BLaER1 (cell line): ENCODE measurements around the gene ADAMTS16.

Source experiments
- H3K27ac ChIP-seq: shearing (Covaris generic); formaldehyde crosslinking; 2 replicates; pipeline ENCODE4 v1.8.1; 2022
- H3K27me3 ChIP-seq: shearing (Covaris generic); formaldehyde crosslinking; 2 replicates; pipeline ENCODE4 v1.8.1; 2022
- H3K36me3 ChIP-seq: shearing (Covaris generic); formaldehyde crosslinking; 2 replicates; pipeline ENCODE4 v1.8.1; 2022
- H3K4me1 ChIP-seq: shearing (Covaris generic); formaldehyde crosslinking; 2 replicates; pipeline ENCODE4 v1.8.1; 2022
- H3K4me2 ChIP-seq: shearing (Covaris generic); formaldehyde crosslinking; 2 replicates; pipeline ENCODE4 v1.8.1; 2022
- H3K4me3 ChIP-seq: shearing (Covaris generic); formaldehyde crosslinking; 2 replicates; pipeline ENCODE4 v1.8.1; 2022
- H3K9ac ChIP-seq: shearing (Covaris generic); formaldehyde crosslinking; 2 replicates; pipeline ENCODE4 v1.8.1; 2022
- H3K9me3 ChIP-seq: shearing (Covaris generic); formaldehyde crosslinking; 2 replicates; pipeline ENCODE4 v1.8.1; 2022
- H4K20me1 ChIP-seq: shearing (Covaris generic); formaldehyde crosslinking; 2 replicates; pipeline ENCODE4 v1.8.1; 2022
- Cebpa-rat ChIP-seq: shearing (Covaris generic); IDR thresholded peaks from 2 replicates; pipeline ENCODE4 v1.8.1; 2022

The ADAMTS16 gene

GRCh38 chr5:5156471-5157082 is 16.4 kb downstream of the ADAMTS16 start:
- Histone ChIP-seq H3K36me3 (no peaks in the 10 kb centered on the region), H3K27me3 (no peaks in the 10 kb centered on the region), H3K4me2 (peak overlapping the region; percentile 49), H3K27ac (peak overlapping the region; percentile 56; the same call in 1 of the 2 replicates), H4K20me1 (no peaks in the 10 kb centered on the region), H3K4me1 (peaks cover 24% of the 10 kb centered on the region), H3K9me3 (peaks cover 14% of the 10 kb centered on the region), H3K9ac (no peak overlapping the region), H3K4me3 (no peak overlapping the region)
- no peak for TF ChIP-seq Cebpa-rat

GRCh38 chr5:5158472-5158895 is 18.4 kb downstream of the ADAMTS16 start:
- H3K4me3 ChIP-seq = no peak overlapping the region
- no peak overlapping the region for H3K9ac ChIP-seq
- TF ChIP-seq Cebpa-rat = no peak
- no peak overlapping the region for H3K4me2 ChIP-seq
- no peaks in the 10 kb centered on the region for H3K36me3 ChIP-seq
- H3K27ac ChIP-seq = no peak overlapping the region
- H4K20me1 ChIP-seq = no peaks in the 10 kb centered on the region
- peaks cover 14% of the 10 kb centered on the region for H3K9me3 ChIP-seq
- no peaks in the 10 kb centered on the region for H3K27me3 ChIP-seq
- peaks cover 27% of the 10 kb centered on the region for H3K4me1 ChIP-seq

- no peak overlapping the region for H3K27ac ChIP-seq
- no peak overlapping the region for H3K9ac ChIP-seq
- H3K27me3 ChIP-seq = no peaks in the 10 kb centered on the region
- H3K4me2 ChIP-seq = no peak overlapping the region
- no peaks in the 10 kb centered on the region for H3K36me3 ChIP-seq
- TF ChIP-seq Cebpa-rat = no peak
- peaks cover 37% of the 10 kb centered on the region for H3K4me1 ChIP-seq
- no peaks in the 10 kb centered on the region for H4K20me1 ChIP-seq
- no peak overlapping the region for H3K4me3 ChIP-seq
- peaks cover 14% of the 10 kb centered on the region for H3K9me3 ChIP-seq
Measured at GRCh38 chr5:5159282-5160103, 19.4 kb downstream of the ADAMTS16 start.

GRCh38 chr5:5164163-5164562 is 24.0 kb downstream of the ADAMTS16 start:
- no peaks in the 10 kb centered on the region for H4K20me1 ChIP-seq

GRCh38 chr5:5165541-5166002 is 25.4 kb downstream of the ADAMTS16 start:
- no peak overlapping the region for H3K9ac ChIP-seq
- H3K4me3 ChIP-seq = no peak overlapping the region
- peaks cover 19% of the 10 kb centered on the region for H3K4me1 ChIP-seq

More at GRCh38 chr5:5164163-5164562, 24.0 kb downstream of the ADAMTS16 start:
- no peak overlapping the region for H3K4me3 ChIP-seq
- H3K4me2 ChIP-seq = peak overlapping the region; percentile 55
- H3K9ac ChIP-seq = no peak overlapping the region
- no peaks in the 10 kb centered on the region for H3K27me3 ChIP-seq
- H3K4me1 ChIP-seq = peaks cover 19% of the 10 kb centered on the region
- H3K36me3 ChIP-seq = no peaks in the 10 kb centered on the region
- no peak overlapping the region for H3K27ac ChIP-seq
- TF ChIP-seq Cebpa-rat = no peak
- no peaks in the 10 kb centered on the region for H3K9me3 ChIP-seq

GRCh38 chr5:5169466-5169865 is 29.3 kb downstream of the ADAMTS16 start:
- H3K4me3 ChIP-seq = no peak overlapping the region
- no peak overlapping the region for H3K4me2 ChIP-seq
- peaks cover 6% of the 10 kb centered on the region for H3K4me1 ChIP-seq
- no peak for TF ChIP-seq Cebpa-rat
- no peak overlapping the region for H3K9ac ChIP-seq
- H4K20me1 ChIP-seq = no peaks in the 10 kb centered on the region
- H3K36me3 ChIP-seq = no peaks in the 10 kb centered on the region
- no peaks in the 10 kb centered on the region for H3K9me3 ChIP-seq
- no peaks in the 10 kb centered on the region for H3K27me3 ChIP-seq
- no peak overlapping the region for H3K27ac ChIP-seq

More at GRCh38 chr5:5165541-5166002, 25.4 kb downstream of the ADAMTS16 start:
- H3K4me2 ChIP-seq = no peak overlapping the region
- H3K27me3 ChIP-seq = no peaks in the 10 kb centered on the region
- H3K27ac ChIP-seq = no peak overlapping the region
- TF ChIP-seq Cebpa-rat = no peak
- H4K20me1 ChIP-seq = no peaks in the 10 kb centered on the region
- no peaks in the 10 kb centered on the region for H3K36me3 ChIP-seq
- no peaks in the 10 kb centered on the region for H3K9me3 ChIP-seq

- H3K27me3 ChIP-seq = no peaks in the 10 kb centered on the region
- H3K9ac ChIP-seq = no peak overlapping the region
- no peaks in the 10 kb centered on the region for H4K20me1 ChIP-seq
- peaks cover 6% of the 10 kb centered on the region; the same call in 1 of the 2 replicates for H3K4me1 ChIP-seq
- TF ChIP-seq Cebpa-rat = no peak
- H3K9me3 ChIP-seq = peaks cover 7% of the 10 kb centered on the region; the same call in 1 of the 2 replicates
- no peak overlapping the region for H3K4me2 ChIP-seq
- no peaks in the 10 kb centered on the region for H3K36me3 ChIP-seq
- H3K27ac ChIP-seq = no peak overlapping the region
- no peak overlapping the region for H3K4me3 ChIP-seq
Measured at GRCh38 chr5:5178136-5178535, 38.0 kb downstream of the ADAMTS16 start.

DNA sequence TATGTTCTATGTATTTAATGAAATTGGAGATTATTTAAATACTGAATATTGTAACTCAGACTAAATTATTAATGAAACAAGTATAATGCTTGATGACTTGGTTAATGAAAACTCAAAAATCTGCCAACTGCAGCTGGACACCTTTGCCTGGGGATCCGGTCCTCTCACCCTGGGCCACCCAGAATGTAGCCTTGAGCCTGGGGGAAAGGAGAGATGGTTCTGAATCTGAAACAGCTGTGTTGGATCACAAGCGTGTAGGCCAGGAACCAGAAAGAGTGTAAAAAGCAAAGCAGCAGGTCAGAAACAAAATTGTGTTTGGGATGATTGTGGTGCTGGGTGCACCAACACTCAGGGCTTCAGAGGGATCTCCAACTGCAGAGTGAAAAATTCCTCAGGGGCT is 38.5 kb downstream of the ADAMTS16 start:
- no peak overlapping the region for H3K4me2 ChIP-seq
- no peaks in the 10 kb centered on the region for H4K20me1 ChIP-seq
- H3K36me3 ChIP-seq = no peaks in the 10 kb centered on the region
- TF ChIP-seq Cebpa-rat = no peak
- H3K27ac ChIP-seq = no peak overlapping the region
- peaks cover 9% of the 10 kb centered on the region; the same call in 1 of the 2 replicates for H3K4me1 ChIP-seq
- no peak overlapping the region for H3K9ac ChIP-seq
- peaks cover 7% of the 10 kb centered on the region; the same call in 1 of the 2 replicates for H3K9me3 ChIP-seq
- no peaks in the 10 kb centered on the region for H3K27me3 ChIP-seq
- no peak overlapping the region for H3K4me3 ChIP-seq

DNA sequence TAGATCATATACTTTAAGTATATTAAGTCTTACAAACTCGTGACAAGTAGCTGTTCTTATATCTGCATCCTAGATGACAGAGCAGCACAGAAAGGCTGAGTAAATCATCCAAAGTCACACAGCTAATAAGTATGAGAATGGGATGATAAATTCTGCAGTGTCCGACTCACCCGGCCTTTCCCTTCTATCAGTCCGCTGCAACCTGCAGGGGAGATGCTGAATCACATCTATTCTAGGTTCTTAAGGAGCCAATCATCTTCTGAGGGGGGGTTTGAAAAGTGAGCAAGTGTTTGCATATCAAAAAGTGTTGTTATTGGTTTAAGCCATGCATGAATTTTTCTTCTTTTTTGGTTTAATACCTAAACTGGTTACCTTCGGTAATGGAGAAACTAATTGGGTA is 38.9 kb downstream of the ADAMTS16 start:
- H3K4me1 ChIP-seq = peaks cover 9% of the 10 kb centered on the region; the same call in 1 of the 2 replicates
- no peaks in the 10 kb centered on the region for H3K36me3 ChIP-seq
- H3K27me3 ChIP-seq = no peaks in the 10 kb centered on the region
- H3K27ac ChIP-seq = no peak overlapping the region
- peaks cover 7% of the 10 kb centered on the region; the same call in 1 of the 2 replicates for H3K9me3 ChIP-seq
- no peaks in the 10 kb centered on the region for H4K20me1 ChIP-seq
- no peak overlapping the region for H3K4me2 ChIP-seq
- no peak overlapping the region for H3K9ac ChIP-seq
- no peak overlapping the region for H3K4me3 ChIP-seq
- no peak for TF ChIP-seq Cebpa-rat

DNA sequence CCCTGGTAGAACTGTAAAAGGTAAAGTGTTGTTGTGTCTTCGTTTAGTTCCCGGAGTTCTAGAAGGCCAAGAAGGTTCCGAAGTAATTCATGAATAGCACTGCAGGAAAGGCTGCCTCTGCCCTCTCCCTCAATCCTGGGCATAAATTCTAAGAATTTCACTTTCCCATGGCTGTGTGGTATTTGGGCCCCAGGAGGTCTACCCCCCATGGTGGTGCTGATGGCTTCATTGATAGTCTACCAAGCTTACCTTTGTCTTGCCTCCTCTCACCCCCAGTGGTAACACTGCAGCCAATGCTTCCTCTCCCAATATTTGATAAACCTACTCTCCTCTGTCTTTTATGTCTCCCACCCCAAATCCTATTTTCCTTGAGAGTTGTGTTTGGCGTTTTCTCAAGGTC is 39.5 kb downstream of the ADAMTS16 start:
- H3K27me3 ChIP-seq = no peaks in the 10 kb centered on the region
- H3K9me3 ChIP-seq = peaks cover 6% of the 10 kb centered on the region; the same call in 1 of the 2 replicates
- H4K20me1 ChIP-seq = no peaks in the 10 kb centered on the region
- H3K36me3 ChIP-seq = no peaks in the 10 kb centered on the region
- no peak for TF ChIP-seq Cebpa-rat
- H3K4me2 ChIP-seq = no peak overlapping the region
- no peak overlapping the region for H3K4me3 ChIP-seq
- peaks cover 9% of the 10 kb centered on the region; the same call in 1 of the 2 replicates for H3K4me1 ChIP-seq
- no peak overlapping the region for H3K9ac ChIP-seq
- H3K27ac ChIP-seq = no peak overlapping the region
